Muscle layer of colon (tissue), 2 donors: ENCODE data around the gene CASK.
"Not testable (repeated sequence)": the region's sequence is repeated elsewhere in the genome, so short reads cannot be mapped to it uniquely, and the experiment has no call there.

ENCODE experiments used
- H3K27ac ChIP-seq: one replicate; pipeline ENCODE4 v1.7.0; 2013; ENCODE audit warnings: low read depth, mild to moderate bottlenecking, low read length, moderate library complexity
- H3K27me3 ChIP-seq, 2 donors: one replicate each; pipeline ENCODE4 v1.7.0; 2013; ENCODE audit warnings: low read length in 2 of 2, mild to moderate bottlenecking in 2 of 2; ENCODE audit not compliant: insufficient read depth in 2 of 2, control insufficient read depth in 1 of 2
- H3K36me3 ChIP-seq: one replicate; pipeline ENCODE4 v1.7.0; 2013; ENCODE audit warnings: mild to moderate bottlenecking, low read length; ENCODE audit not compliant: insufficient read depth
- H3K4me1 ChIP-seq: one replicate; pipeline ENCODE4 v1.7.0; 2013; ENCODE audit warnings: mild to moderate bottlenecking, low read length; ENCODE audit not compliant: insufficient read depth
- H3K4me3 ChIP-seq, 2 donors: one replicate each; pipeline ENCODE4 v1.7.0; 2013; ENCODE audit warnings: low read length in 2 of 2, low read depth in 1 of 2, mild to moderate bottlenecking in 1 of 2, moderate library complexity in 1 of 2
- H3K9ac ChIP-seq: one replicate; pipeline ENCODE4 v1.7.0; 2013; ENCODE audit warnings: low read length
- H3K9me3 ChIP-seq: one replicate; pipeline ENCODE4 v1.7.0; 2013; ENCODE audit warnings: mild to moderate bottlenecking, low read length
- donor health status: abdominal sarcoma.
- donor health status: Adenocarcinoma of cecum.

Gene CASK

DNA sequence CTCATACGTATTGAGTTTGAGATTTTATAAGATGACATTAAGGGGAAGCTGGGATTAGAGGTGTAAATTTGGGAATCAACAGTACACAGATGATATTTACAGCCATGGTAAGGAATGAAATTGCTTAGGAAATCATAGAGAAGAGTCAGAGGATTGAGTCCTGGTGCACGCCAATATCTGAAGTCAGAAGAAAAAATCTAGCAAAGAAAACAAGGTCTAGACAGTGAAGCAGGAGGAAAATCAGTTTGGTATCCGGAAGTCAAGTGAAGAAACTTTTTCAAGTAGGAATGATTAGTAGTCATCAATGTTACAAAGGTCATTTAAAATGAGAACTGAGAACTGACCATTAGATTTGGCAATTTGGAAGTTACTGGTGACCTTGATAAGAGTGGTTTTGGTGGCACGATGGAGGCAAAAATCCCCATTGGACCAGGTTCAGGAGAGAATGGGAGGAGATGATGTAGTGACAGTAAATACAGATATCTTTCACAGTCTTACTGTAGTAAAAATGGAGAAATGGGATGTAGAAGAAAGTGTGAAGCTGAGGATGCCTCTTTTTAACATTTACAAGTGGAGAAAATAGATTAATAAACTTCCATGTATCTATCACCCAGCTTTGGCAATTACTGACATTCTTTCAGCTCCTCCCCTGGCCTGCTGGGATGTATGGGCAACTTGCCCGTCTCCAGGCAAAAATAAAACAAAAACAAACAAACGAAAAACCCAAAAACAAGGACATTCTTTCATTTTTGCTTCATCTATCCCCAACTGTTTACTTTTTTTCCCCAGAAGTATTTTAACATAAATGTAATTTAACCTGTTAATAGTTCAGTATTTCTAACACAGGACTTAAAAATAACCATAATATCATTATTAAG is 245.9 kb downstream of the CASK start:
- no peaks in the 10 kb centered on the region for H3K36me3 ChIP-seq
- H3K9me3 ChIP-seq, result no peaks in the 10 kb centered on the region
- no peak overlapping the region for H3K9ac ChIP-seq
- no peak overlapping the region for H3K27ac ChIP-seq
- no peak overlapping the region for H3K4me3 ChIP-seq
- no peaks in the 10 kb centered on the region for H3K4me1 ChIP-seq
- no peaks in the 10 kb centered on the region for H3K27me3 ChIP-seq

DNA sequence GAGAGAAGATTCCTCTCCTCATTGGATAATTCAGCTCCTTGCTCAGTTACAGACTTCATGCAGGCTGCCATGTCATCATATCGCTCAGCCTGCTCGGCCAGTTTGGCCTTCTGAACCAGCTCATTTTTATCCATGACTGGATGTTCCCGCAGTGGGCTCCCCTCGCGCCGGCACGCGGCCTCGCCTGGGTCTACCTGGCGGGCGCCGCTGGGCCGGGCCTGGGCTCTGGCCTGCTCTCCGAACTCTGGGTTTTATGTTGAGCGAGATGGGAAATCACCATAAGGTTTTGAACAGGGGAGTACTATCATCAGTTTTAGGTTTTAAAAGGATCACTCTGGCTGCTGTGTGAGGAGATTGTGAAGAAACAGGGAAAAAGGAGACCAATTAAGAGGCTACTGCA is 247.0 kb downstream of the CASK start:
- H3K27ac ChIP-seq, H3K9me3 ChIP-seq, H3K36me3 ChIP-seq, H3K27me3 ChIP-seq, H3K4me1 ChIP-seq, H3K9ac ChIP-seq, H3K4me3 ChIP-seq: not testable (repeated sequence)

DNA sequence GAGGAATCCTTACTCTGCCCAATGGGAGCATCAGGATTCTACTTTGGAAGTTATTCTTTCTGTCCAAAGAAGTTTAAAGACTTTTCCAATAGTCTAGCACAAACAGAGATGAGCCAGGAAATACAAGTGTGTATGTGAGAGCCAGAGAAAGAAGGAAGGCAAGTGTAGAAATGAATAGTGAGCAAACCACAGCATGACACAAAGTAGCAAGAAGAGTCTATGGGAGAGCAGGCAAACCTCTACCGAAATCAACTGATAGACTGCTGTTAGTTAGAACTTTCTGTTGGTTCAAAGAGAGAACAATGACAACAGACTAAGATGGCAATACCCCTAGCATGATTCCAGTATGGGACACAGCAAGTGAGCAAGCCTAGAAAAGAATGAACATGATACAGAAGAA is 250.7 kb downstream of the CASK start:
- H3K36me3 ChIP-seq, result no peaks in the 10 kb centered on the region
- no peak overlapping the region for H3K27ac ChIP-seq
- no peaks in the 10 kb centered on the region for H3K27me3 ChIP-seq
- no peaks in the 10 kb centered on the region for H3K9me3 ChIP-seq
- no peak overlapping the region for H3K4me3 ChIP-seq
- no peaks in the 10 kb centered on the region for H3K4me1 ChIP-seq
- H3K9ac ChIP-seq, result no peak overlapping the region

DNA sequence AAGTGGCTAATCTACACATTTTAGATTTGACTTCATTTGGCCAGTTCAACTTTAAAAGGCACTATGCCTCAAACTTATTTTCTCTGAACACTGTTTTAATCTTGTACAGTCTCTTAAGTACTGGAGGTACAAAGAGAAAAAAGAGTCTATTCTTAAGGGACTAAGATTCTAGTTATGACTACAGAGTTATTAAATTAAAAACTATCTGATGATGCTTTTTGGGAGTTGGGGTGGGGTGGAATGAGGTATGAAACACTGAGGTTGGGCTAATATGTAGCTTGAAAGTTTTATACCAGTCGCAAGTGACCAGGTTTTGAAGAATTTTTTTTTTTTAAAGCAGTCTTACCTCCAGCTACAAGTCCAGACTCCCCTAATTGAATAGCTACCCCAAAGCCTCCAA is 252.3 kb downstream of the CASK start:
- H3K36me3 ChIP-seq, result no peaks in the 10 kb centered on the region
- H3K27ac ChIP-seq, result no peak overlapping the region
- no peaks in the 10 kb centered on the region for H3K27me3 ChIP-seq
- no peak overlapping the region for H3K9ac ChIP-seq
- no peaks in the 10 kb centered on the region for H3K9me3 ChIP-seq
- H3K4me1 ChIP-seq, result peaks cover 5% of the 10 kb centered on the region
- H3K4me3 ChIP-seq, result no peak overlapping the region

DNA sequence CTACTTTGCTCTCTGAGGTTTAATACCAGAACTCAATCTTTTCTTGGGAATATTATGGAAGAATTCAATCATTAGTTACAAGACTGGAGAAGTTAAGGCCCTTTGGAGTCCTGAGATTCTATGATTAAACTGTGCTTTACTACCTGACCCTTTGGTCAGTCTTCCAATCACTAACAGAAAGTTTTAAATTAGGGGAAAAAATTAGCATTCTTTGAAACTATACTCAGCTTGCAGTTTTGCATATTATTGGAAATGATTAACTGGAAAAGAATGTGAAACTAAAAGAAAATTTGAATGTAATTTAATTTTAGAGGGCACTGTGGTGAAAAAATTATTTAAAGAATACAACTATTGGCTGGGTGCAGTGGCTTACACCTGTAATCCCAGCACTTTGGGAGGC is 253.2 kb downstream of the CASK start:
- Histone ChIP-seq H3K4me1 (peaks cover 5% of the 10 kb centered on the region), H3K9me3 (no peaks in the 10 kb centered on the region), H3K27me3 (no peaks in the 10 kb centered on the region), H3K4me3 (no peak overlapping the region), H3K27ac (no peak overlapping the region), H3K9ac (no peak overlapping the region), H3K36me3 (no peaks in the 10 kb centered on the region)

DNA sequence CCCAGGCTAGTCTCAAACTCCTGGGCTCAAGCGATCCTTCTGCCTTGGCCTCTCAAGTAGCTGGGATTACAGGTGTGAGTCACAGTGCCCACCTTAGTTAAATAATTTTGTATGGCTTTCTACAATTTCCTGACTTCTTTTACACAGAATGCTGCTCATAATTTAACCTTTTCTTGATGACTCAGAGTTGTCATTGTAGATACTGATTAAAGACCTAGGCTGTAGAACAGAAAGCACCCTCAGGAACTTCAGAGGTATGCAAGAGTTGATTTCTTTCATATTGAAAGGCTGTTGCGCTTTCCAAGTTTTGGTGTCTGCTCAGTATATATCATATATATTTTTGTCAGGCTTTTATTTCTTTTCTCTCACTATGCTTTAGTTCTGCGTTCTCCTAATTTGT is 255.7 kb downstream of the CASK start:
- Histone ChIP-seq H3K36me3 (no peaks in the 10 kb centered on the region), H3K9ac (no peak overlapping the region), H3K27me3 (no peaks in the 10 kb centered on the region)

DNA sequence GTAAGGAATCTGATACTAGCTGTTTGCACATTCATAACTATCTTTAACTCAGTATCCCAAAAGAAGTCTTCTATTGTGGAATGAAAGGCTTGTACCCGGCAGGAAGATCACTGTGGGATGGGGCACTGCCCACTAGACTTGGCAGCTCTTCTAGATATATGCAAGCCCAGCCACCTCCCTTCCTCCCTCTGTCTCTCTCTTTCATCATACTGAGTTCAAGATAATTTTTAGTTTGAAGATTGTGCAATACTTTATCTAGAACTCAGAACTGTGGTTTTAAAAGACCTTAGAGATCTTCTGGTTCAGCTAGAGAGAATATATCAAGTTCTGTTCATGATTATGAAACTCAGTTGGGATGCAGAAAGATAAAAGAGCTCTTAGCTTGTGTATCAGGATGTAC is 257.1 kb downstream of the CASK start:
- no peak overlapping the region for H3K9ac ChIP-seq
- H3K9me3 ChIP-seq, result no peaks in the 10 kb centered on the region
- H3K36me3 ChIP-seq, result no peaks in the 10 kb centered on the region
- H3K4me3 ChIP-seq, result no peak overlapping the region
- no peaks in the 10 kb centered on the region for H3K27me3 ChIP-seq
- H3K4me1 ChIP-seq, result peaks cover 5% of the 10 kb centered on the region
- no peak overlapping the region for H3K27ac ChIP-seq

More for the DNA sequence above, 255.7 kb downstream of the CASK start:
- no peak overlapping the region for H3K4me3 ChIP-seq
- H3K27ac ChIP-seq, result no peak overlapping the region
- H3K4me1 ChIP-seq, result peaks cover 5% of the 10 kb centered on the region
- H3K9me3 ChIP-seq, result no peaks in the 10 kb centered on the region

DNA sequence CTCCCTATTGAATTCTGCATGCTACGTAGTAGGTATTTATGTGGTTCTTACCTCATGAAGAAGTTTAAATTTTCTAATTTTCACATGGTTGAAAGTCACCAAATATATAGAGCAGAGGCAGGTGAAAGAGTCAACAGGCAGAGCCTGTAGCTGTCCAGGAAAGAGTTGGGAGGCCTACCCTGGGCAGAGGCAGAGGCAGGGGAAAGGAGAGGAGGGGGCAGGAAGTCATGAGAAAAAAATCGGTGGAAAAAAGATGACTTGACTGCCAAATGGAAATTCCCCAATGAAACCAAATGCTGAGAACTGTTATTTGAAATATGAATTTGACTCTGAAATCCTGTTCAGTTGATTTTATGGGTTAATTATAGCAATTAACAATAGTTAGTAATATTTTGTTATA is 257.7 kb downstream of the CASK start:
- Histone ChIP-seq H3K27me3 (no peaks in the 10 kb centered on the region), H3K9me3 (no peaks in the 10 kb centered on the region), H3K36me3 (no peaks in the 10 kb centered on the region), H3K27ac (no peak overlapping the region), H3K4me1 (peaks cover 5% of the 10 kb centered on the region), H3K4me3 (no peak overlapping the region), H3K9ac (no peak overlapping the region)

DNA sequence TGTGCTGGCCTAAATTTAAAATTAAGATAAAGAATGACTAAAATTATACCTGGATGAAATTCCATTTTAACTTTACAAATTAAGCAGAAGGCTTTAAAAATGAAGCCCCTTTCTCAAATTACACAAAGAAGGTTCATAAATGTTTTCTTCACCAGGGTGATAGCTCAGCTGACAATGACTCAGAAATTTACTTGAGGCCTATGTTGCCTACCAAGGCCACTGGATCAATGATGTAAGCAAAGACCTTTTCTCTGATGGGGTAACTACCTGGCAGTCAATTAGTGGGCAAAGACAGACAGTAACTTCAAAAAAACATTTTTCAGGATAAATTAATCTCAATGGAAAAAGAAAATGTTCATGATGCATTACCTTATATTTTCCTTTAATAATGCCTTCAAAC is 258.4 kb downstream of the CASK start:
- Histone ChIP-seq H3K4me3 (no peak overlapping the region), H3K9ac (no peak overlapping the region), H3K27ac (no peak overlapping the region), H3K4me1 (peaks cover 5% of the 10 kb centered on the region), H3K9me3 (no peaks in the 10 kb centered on the region), H3K27me3 (no peaks in the 10 kb centered on the region), H3K36me3 (no peaks in the 10 kb centered on the region)

DNA sequence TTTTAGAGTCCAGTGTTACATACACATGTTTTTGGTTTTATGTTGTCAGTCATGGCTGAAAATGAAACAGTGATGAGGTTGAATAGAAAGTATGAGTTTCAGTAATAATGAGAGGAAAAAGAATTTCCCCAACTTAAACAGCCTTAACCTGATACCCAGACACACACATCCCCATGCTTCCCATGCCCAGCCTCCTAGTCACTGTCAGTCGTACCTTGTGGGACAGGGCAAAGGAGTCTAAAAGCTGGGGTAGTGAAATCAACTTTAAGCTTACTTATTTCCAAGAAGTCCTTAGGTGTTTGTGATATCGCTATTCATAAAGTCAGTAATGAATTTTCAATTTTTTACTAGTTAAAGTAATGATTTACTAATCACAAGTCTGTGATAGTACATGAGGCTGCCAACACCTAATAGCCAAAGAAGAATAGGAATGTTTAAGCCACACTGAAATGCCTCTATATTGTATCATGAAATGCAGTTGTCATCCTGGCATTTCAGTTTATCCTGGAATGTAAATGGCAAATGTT is 258.9 kb downstream of the CASK start:
- Histone ChIP-seq H3K9ac (no peak overlapping the region), H3K4me3 (no peak overlapping the region), H3K27ac (no peak overlapping the region), H3K36me3 (no peaks in the 10 kb centered on the region), H3K27me3 (no peaks in the 10 kb centered on the region), H3K9me3 (no peaks in the 10 kb centered on the region), H3K4me1 (peaks cover 5% of the 10 kb centered on the region)

DNA sequence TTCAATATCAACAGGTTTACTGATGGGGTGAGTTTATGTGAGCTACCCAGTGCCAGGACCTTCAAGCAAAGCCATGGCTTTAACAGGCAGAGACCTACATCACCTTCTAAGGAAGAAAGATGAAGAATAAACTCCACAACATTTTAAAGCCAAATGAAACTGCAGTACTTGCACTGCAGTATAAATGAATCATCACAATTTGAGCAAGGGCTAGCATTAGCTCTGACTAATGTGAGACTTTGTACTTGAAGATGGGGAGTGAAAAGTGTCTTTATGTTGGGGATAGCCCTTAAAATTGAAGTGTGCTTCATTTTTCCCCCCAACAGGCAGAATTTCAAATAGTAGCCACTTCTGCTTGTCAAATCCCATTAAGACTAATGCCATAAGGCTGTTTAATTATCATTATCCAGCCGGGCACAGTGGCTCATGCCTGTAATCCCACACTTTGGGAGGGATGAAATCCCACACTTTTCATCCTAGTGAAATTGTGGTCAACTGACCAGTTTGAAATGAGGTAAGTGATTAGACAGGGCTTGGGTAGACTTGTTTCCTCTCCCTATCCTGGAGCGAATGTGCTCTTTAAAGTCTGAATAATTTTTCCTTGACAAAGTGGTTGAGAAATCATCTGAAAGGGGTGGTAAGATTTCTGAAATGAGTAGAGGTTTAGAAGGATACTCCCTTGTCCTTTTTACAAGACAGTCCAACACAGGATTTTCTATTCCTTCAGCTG is 261.8 kb downstream of the CASK start:
- H3K9ac ChIP-seq, result peak overlapping the region; percentile 17
- H3K27me3 ChIP-seq, result no peaks in the 10 kb centered on the region
- peaks cover 2% of the 10 kb centered on the region for H3K4me1 ChIP-seq
- H3K4me3 ChIP-seq, result no peak overlapping the region
- peaks cover 7% of the 10 kb centered on the region for H3K36me3 ChIP-seq
- no peaks in the 10 kb centered on the region for H3K9me3 ChIP-seq
- H3K27ac ChIP-seq, result no peak overlapping the region
